AG10803 (cell line): ENCODE measurements around the gene LRRC45.

Experiments used
- DNase-seq: peaks from one replicate; pipeline ENCODE4 v3.0.0; 2010; ENCODE audit warnings: low read depth
- H3K4me3 ChIP-seq: 2 replicates; pipeline ENCODE4 v1.5.1; 2011; ENCODE audit warnings: mild to moderate bottlenecking, low read length, control low read depth
- TF ChIP-seq, protein P1 (sequence below): conservative IDR thresholded peaks from 2 replicates; pipeline ENCODE4 v1.5.1; 2011; ENCODE audit warnings: mild to moderate bottlenecking, low read length, control low read depth, inconsistent platforms

LRRC45 gene

DNA sequence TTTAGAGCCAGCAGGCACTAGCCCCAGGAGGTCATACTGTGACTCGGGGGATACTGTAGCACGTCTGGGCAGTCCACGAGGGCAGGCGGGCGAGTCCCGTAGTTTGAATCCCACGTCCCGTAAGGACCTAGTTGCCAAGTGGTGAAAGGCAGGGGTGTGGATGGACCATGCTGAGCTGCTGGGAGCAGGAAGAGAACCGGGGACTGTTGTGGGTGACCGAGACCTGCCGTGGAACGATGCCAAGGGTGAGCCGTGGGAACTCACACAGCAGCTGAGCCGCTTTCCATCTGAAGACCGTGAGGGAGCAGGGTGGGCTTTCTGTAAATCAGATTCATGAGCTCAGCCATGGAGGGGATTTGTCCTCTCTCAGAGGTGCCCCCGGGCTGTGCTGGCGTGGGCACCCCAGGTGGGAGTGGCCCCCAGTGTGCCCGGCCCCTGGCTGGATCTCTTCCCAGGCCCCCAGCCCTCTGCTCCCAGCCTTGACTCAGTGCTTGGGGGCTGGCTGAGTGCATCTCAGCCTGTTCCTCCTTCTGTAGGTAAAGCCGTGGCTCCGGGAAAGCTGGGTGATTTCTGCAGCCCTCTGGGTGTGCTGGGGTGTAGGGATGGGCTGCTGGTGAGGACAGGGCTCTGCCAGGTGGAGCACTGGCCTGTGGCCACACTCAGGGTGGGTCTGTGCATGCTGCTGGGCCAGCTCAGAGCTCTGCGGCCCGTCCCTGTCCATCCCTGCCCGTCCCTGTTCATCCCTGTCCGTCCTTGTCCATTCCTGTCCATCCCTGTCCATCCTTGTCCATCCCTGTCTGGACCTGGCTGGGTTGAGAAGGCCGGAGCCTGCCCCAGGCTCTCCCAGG, 32.0 kb upstream of the LRRC45 start:
- DNase-seq, result no peak
- no peak overlapping the region for H3K4me3 ChIP-seq
- TF ChIP-seq, protein P1, sequence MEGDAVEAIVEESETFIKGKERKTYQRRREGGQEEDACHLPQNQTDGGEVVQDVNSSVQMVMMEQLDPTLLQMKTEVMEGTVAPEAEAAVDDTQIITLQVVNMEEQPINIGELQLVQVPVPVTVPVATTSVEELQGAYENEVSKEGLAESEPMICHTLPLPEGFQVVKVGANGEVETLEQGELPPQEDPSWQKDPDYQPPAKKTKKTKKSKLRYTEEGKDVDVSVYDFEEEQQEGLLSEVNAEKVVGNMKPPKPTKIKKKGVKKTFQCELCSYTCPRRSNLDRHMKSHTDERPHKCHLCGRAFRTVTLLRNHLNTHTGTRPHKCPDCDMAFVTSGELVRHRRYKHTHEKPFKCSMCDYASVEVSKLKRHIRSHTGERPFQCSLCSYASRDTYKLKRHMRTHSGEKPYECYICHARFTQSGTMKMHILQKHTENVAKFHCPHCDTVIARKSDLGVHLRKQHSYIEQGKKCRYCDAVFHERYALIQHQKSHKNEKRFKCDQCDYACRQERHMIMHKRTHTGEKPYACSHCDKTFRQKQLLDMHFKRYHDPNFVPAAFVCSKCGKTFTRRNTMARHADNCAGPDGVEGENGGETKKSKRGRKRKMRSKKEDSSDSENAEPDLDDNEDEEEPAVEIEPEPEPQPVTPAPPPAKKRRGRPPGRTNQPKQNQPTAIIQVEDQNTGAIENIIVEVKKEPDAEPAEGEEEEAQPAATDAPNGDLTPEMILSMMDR, result no peak

DNA sequence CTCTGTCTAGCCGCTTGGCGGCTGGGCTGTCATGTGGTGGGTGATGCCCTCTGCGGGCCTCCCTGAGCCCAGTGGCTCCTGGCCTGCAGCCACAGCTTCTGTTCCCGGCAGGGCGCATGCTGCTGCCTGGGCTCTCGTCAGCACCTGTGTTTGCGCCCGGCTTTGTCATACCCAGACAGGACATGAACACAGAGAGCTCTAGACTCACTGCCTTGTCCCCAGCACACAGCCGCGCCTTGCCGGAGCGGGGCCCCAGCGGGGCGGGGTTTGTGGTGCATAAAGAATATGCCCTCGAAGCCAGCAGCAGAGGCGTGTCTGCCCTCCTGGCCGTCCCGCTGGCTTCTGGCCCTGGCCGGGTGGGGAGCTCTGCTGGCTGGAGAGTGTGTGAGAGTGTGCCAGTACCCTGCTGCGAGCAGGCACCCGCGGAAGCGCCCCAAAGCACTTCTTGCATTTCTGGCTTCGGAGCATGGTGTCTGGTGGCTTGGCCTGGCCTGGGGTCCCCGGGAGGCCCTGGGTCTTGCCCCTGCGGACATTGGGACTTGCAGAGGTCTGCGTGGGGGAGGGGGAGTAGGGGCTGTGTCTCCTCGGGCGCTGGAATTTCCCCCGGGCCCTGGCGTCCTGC, 31.3 kb upstream of the LRRC45 start:
- TF ChIP-seq, protein P1, result no peak
- H3K4me3 ChIP-seq, result peak overlapping the region; percentile 15; the same call in 1 of the 2 replicates
- DNase-seq, result peak; percentile 72

DNA sequence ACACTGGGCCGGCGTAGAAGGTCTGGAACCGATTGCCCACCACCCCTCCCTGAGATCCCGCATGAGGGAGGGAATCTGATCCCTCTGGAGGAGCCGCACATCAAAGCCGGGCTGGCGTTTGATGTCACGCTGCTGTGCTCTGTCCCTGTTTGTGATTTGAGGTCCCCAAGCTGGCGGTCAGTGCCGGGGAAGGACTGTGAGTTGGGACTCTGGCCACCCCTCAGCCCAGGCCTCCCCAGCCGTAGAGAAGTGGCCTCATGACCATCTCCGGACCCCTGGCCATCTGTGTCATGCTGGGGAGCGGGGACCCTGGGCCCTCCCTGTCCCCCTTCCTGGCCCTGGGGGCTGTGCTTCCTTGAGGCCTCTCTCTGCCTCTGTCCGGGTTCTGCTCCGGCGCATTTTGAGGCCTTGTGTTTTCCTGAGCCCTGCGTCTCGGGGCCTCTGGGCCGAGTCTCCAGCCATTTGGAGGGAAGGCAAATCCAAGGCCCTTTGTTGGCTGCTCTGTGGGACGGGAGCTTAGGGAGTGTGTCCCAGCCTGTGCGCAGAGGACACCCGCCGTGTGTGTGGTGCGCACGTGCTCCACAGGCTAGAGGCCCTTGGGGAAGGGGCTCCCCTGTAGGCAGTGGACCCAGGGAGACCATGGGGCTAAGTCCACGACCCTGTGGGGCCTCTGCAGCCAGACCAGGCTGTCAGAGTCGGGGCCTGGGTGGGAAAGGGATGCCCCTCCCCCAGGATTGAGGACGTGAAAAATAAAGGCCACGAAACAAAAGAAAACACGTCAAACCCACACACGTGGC, 30.6 kb upstream of the LRRC45 start:
- TF ChIP-seq, protein P1, result no peak
- H3K4me3 ChIP-seq, result no peak overlapping the region; the same call in 1 of the 2 replicates
- no peak for DNase-seq

DNA sequence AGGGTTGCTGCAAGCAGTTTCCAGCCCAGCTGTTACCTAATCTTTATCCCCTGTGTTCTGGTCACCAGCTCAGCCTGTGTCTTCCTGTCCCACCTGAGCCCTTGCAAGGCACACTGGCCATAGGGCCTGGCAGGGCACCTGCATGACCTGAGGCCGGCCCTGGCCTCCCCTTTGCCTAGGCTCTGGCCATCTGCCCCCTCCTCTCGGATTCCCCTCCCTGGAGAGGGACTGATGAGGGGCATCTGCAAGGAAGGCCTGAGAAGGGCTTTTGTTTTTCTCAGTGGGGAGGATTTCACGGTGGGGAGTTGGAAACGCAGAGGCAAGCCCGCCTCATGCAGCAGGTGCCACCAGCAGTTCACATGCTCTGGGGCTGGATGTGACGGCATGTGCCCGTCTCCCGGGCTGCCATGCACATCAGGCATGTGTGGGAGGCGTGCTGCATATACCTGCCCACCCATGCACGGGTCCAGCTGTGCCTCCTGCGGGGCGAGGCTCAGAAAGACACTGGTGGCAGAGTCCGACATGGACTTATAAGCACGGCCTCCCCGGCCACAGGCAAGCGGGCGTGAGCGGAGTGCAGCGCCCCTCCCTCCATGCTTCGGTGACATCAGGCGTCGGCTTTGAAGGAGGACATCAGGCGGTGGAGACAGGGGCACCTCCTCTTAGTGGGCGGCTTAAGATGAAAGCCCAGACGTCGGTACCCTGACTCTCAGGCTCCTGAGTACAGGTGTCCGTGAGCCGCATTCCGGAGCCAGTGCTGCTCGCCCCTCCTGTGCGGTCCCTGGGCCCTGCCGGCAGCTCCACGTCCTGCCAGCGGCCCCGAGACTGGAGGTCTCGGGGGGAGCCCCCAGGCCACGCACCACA, 29.1 kb upstream of the LRRC45 start:
- DNase-seq, result no peak

DNA sequence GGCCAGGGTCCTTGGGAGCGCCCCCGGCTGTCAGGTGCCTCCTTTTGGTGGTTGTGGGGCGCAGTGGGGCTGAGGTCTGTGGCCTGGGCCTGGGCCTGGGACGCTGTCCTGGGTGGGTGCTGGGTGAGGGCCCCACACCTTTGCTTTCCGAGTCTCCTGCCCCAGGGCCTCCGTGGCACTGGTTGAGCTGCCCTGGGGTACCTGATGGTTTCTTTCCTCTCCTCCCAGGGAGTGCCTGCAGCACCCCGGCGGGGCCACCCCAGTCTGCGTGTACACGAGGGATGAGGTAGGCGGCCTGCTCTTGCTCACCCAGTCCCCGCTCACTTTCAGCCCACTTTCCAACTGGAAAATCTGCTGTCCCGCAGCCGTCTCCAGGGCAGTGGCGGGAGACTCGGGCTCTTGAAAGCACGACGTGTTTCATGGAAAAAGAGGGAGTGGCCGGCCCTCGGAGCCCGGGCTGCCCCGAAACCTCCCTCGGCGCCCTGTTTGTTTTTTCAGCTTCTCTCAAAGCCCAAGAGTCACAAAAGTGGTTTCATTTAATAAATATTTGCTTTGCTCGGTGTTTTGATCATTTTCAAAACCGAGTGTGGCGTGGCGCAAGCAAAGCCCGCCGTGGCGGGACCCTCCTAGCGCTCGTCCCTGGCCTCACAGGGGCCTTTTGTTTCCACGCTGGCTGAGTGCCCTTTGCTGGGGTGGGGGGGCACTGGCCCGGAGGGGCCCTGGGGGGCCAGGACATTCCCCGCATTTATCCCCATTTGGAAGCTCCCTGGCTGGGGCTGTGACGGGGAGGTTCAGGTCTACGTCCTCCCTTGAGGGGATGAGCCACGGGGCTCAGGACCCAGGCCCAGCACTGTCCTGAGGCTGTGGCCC, 28.3 kb upstream of the LRRC45 start:
- H3K4me3 ChIP-seq, result no peak overlapping the region
- TF ChIP-seq, protein P1, result no peak
- DNase-seq, result no peak

More for the DNA sequence above, 29.1 kb upstream of the LRRC45 start:
- TF ChIP-seq, protein P1, result no peak
- no peak overlapping the region for H3K4me3 ChIP-seq
